Spleen (tissue), 7 donors: Measurements from ENCODE around the gene TREML2.

ENCODE experiments used
- POLR2A ChIP-seq, 3 donors: fragments of 450-650 bp; IDR thresholded peaks; one replicate each; pipeline ENCODE4 v1.5.1; 2017; ENCODE audit warnings: antibody characterized with exemption in 3 of 3, mild to moderate bottlenecking in 1 of 3
- TF ChIP-seq, protein P1 (sequence below), 11 experiments: fragments of 200-600 bp in 7 of 11; fragments of 450-650 bp in 4 of 11; sonication (generic) in 4 of 11; IDR thresholded peaks in 8 of 11; conservative IDR thresholded peaks in 3 of 11; 1 replicate in 7 of 11; 2 replicates in 4 of 11; pipeline versions ENCODE4 v1.4.0 to v1.8.0; 2016 to 2021; ENCODE audit warnings: antibody characterized with exemption in 11 of 11, inconsistent platforms in 4 of 11, mild to moderate bottlenecking in 1 of 11
- donor health status: DM: no; HTN: no; CAD: no; lungs with moderate emphysema.
- donor health status: DM: no; HTN: no; CAD: no.
- donor health status: DM: no; HTN: no; CAD: no.

DNA sequence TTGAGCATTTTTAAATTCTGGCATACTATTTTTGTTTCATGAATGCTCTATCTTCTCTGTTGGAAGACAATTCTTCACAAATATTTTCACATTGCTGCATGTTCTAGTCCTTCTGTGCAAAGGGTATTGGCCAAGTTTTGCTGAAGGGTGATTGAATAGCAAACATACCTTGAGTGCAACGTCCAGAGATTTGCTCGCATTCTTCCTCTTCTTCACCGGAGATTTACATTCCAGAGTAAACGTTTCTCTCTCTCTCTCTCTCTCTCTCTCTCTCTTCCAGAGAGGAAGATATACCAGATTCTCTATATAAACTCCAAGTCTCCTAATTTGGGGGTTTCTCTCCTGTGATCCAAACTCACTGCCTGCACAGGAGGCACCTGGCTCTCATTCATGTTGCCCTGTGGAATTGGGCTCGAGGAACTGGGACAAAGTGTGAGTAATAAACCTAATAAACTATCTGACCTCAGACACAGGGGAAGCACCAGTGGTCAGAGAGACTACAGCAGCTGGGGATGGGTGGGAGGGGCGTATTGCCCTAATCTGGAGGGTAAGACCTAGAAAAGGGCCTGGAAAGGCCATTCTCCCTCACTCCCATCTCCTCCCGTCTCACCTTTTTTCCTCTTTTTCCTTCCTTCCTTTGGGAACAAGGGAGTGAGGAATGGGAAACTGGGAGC is 45.7 kb downstream of the TREML2 start:
- TF ChIP-seq, protein P1, sequence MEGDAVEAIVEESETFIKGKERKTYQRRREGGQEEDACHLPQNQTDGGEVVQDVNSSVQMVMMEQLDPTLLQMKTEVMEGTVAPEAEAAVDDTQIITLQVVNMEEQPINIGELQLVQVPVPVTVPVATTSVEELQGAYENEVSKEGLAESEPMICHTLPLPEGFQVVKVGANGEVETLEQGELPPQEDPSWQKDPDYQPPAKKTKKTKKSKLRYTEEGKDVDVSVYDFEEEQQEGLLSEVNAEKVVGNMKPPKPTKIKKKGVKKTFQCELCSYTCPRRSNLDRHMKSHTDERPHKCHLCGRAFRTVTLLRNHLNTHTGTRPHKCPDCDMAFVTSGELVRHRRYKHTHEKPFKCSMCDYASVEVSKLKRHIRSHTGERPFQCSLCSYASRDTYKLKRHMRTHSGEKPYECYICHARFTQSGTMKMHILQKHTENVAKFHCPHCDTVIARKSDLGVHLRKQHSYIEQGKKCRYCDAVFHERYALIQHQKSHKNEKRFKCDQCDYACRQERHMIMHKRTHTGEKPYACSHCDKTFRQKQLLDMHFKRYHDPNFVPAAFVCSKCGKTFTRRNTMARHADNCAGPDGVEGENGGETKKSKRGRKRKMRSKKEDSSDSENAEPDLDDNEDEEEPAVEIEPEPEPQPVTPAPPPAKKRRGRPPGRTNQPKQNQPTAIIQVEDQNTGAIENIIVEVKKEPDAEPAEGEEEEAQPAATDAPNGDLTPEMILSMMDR (IDR thresholded peaks at IDR 0.05 in 8 of 11, conservative IDR thresholded peaks at IDR 0.05 in 3 of 11) = no peak
- no peak for TF ChIP-seq POLR2A (IDR thresholded peaks at IDR 0.05)
